OCI-LY1 (cell line): ENCODE data around the gene B9D1.

Experiments
- H2AFZ ChIP-seq: fragments of 200-600 bp; sonication (generic), shearing (Covaris generic); 2 replicates; pipeline ENCODE4 v1.6.0; 2014; ENCODE audit warnings: antibody characterized with exemption, mild to moderate bottlenecking, low read length
- H3F3A ChIP-seq: fragments of 200-600 bp; sonication (generic), shearing (Covaris generic); 2 replicates; pipeline ENCODE4 v1.6.0; 2014; ENCODE audit warnings: mild to moderate bottlenecking, antibody characterized with exemption, low read length, moderate library complexity; ENCODE audit not compliant: insufficient read depth
- H3K27ac ChIP-seq: fragments of 200-600 bp; sonication (generic); 2 replicates; pipeline ENCODE4 v1.5.1; 2014; ENCODE audit warnings: low read length, mixed run types, mild to moderate bottlenecking, low read depth; ENCODE audit not compliant: poor library complexity, severe bottlenecking
- H3K27me3 ChIP-seq: fragments of 200-600 bp; sonication (generic); 2 replicates; pipeline ENCODE4 v1.6.0; 2014; ENCODE audit warnings: antibody characterized with exemption, mild to moderate bottlenecking, low read length, moderate library complexity; ENCODE audit not compliant: insufficient read depth
- H3K36me3 ChIP-seq: fragments of 200-600 bp; sonication (generic); 2 replicates; pipeline ENCODE4 v1.6.1; 2014; ENCODE audit warnings: mild to moderate bottlenecking, antibody characterized with exemption, low read length, moderate library complexity, mixed read lengths; ENCODE audit not compliant: insufficient read depth
- H3K4me1 ChIP-seq: fragments of 200-600 bp; sonication (generic); 2 replicates; pipeline ENCODE4 v1.5.1; 2014; ENCODE audit warnings: mild to moderate bottlenecking, low read length, moderate library complexity; ENCODE audit not compliant: insufficient read depth, severe bottlenecking
- H3K4me2 ChIP-seq: fragments of 200-600 bp; sonication (generic), shearing (Covaris generic); 2 replicates; pipeline ENCODE4 v1.6.1; 2014; ENCODE audit warnings: low read length
- H3K4me3 ChIP-seq: fragments of 200-600 bp; sonication (generic); 2 replicates; pipeline ENCODE4 v1.5.1; 2014; ENCODE audit warnings: low read length, low read depth, mild to moderate bottlenecking, mixed read lengths; ENCODE audit not compliant: poor library complexity, severe bottlenecking
- H3K79me2 ChIP-seq: fragments of 200-600 bp; shearing (Covaris generic); 2 replicates; pipeline ENCODE4 v1.6.1; 2016; ENCODE audit warnings: mixed run types, low read length, mixed read lengths; ENCODE audit not compliant: insufficient read depth
- H3K9ac ChIP-seq: fragments of 200-600 bp; sonication (generic), shearing (Covaris generic); 2 replicates; pipeline ENCODE4 v1.6.1; 2014; ENCODE audit warnings: mild to moderate bottlenecking, low read length, mixed read lengths
- H3K9me2 ChIP-seq: fragments of 200-600 bp; sonication (generic), shearing (Covaris generic); 2 replicates; pipeline ENCODE4 v1.6.1; 2014; ENCODE audit warnings: low read depth, mild to moderate bottlenecking, low read length, mixed read lengths
- H3K9me3 ChIP-seq: fragments of 200-600 bp; shearing (Covaris generic); 2 replicates; pipeline ENCODE4 v1.6.1; 2014; ENCODE audit warnings: low read length, mixed read lengths
- H4K20me1 ChIP-seq: fragments of 200-600 bp; sonication (generic), shearing (Covaris generic); 2 replicates; pipeline ENCODE4 v1.6.0; 2016; ENCODE audit warnings: mild to moderate bottlenecking, low read length; ENCODE audit not compliant: insufficient read depth
- CTCF ChIP-seq: fragments of 200-600 bp; sonication (generic), shearing (Covaris generic); IDR thresholded peaks from 2 replicates; pipeline ENCODE4 v1.5.1; 2017; ENCODE audit warnings: mild to moderate bottlenecking, antibody characterized with exemption, low read length, moderate library complexity, mixed read lengths
- EZH2 ChIP-seq: fragments of 200-600 bp; sonication (generic), shearing (Covaris generic); IDR thresholded peaks from 2 replicates; pipeline ENCODE4 v1.8.0; 2017; ENCODE audit warnings: borderline replicate concordance, mixed run types, mild to moderate bottlenecking, antibody characterized with exemption, low read length, moderate library complexity, mixed read lengths

The B9D1 gene

DNA sequence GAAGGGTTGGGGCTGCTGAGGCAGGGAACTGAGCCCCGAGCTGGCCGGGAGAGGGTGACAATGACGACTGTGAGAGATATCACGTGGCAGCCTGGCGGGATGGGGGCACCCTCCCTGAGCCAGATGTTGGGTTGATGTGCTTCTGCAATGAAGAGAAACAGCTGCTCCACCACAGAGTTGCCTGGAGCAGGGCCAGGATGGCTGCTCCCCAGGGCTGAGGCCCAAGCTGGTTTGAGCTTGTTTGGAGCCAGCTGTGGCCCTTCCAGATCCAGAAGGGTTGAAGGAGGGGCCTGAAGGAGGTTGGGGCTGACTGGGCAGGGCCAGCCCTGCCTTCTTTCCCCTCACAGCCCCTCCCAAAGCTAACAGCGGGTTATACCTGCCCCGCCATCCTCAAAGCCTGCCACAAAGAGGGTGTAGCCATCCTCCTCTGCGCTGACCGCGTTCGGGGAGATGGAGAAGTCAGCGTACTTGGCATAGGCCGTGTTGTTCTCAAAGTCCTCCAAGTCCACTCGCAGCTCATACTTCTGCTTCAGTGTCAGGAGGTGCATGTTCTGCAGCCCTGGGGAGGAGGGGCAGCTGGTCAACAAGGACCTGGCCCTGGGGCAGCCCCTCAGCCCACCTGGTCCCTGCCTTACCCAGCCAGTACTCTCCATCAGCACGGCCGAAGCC, 22.3 kb upstream of the B9D1 start:
- H3K27me3 ChIP-seq = peaks cover under 1% of the 10 kb centered on the region; the same call in 1 of the 2 replicates
- no peaks in the 10 kb centered on the region for H3K9me3 ChIP-seq
- peaks cover 18% of the 10 kb centered on the region; the same call in 1 of the 2 replicates for H3K36me3 ChIP-seq
- no peak overlapping the region for H3K4me2 ChIP-seq
- H3F3A ChIP-seq = no peaks in the 10 kb centered on the region
- H2AFZ ChIP-seq = no peak overlapping the region
- H4K20me1 ChIP-seq = no peaks in the 10 kb centered on the region
- no peaks in the 10 kb centered on the region for H3K79me2 ChIP-seq
- H3K4me1 ChIP-seq = no peaks in the 10 kb centered on the region
- no peak overlapping the region for H3K27ac ChIP-seq
- TF ChIP-seq EZH2 (no peak), CTCF (no peak)
- no peak overlapping the region for H3K9ac ChIP-seq
- H3K4me3 ChIP-seq = no peak overlapping the region
- H3K9me2 ChIP-seq = no peaks in the 10 kb centered on the region

- TF ChIP-seq EZH2 = no peak
- TF ChIP-seq CTCF = no peak
- no peak overlapping the region for H3K4me2 ChIP-seq
- H3K4me1 ChIP-seq = peaks cover 6% of the 10 kb centered on the region
- no peaks in the 10 kb centered on the region for H3F3A ChIP-seq
- H4K20me1 ChIP-seq = no peaks in the 10 kb centered on the region
- no peak overlapping the region for H2AFZ ChIP-seq
- no peaks in the 10 kb centered on the region for H3K9me2 ChIP-seq
- no peaks in the 10 kb centered on the region for H3K79me2 ChIP-seq
- H3K36me3 ChIP-seq = peaks cover 18% of the 10 kb centered on the region; the same call in 1 of the 2 replicates
- no peaks in the 10 kb centered on the region for H3K9me3 ChIP-seq
- no peak overlapping the region for H3K9ac ChIP-seq
- H3K27me3 ChIP-seq = no peaks in the 10 kb centered on the region
- no peak overlapping the region for H3K4me3 ChIP-seq
- no peak overlapping the region for H3K27ac ChIP-seq
These were observed 21.4 kb upstream of the B9D1 start for GRCh38 chr17:19383681-19384470.

DNA sequence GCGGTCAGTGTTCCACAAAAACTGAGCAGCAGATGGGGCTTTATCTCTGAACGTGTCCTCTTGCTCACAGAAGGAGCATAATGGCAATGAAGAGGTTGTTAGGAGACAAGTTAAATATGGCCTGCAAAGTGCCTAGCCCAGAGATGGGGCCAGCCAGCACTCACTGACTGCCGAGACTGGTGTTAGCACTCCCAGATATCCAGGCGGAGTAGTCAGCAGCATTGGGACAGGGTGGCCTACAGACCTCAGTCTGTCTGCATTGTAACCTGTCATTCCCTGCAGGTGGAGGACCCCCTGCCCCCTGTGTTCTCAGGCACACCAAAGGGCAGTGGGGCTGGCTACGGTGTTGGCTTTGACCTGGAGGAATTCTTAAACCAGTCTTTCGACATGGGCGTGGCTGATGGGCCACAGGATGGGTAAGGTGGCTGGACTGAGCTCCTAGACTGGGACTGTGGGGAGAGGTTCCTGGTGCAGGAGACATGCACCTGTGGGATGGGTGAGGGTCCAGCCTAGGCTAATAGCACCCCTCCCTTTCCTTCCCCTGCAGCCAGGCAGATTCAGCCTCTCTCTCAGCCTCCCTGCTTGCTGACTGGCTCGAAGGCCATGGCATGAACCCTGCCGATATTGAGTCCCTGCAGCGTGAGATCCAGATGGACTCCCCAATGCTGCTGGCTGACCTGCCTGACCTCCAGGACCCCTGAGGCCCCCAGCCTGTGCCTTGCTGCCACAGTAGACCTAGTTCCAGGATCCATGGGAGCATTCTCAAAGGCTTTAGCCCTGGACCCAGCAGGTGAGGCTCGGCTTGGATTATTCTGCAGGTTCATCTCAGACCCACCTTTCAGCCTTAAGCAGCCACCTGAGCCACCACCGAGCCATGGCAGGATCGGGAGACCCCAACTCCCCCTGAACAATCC, 20.3 kb upstream of the B9D1 start:
- Histone ChIP-seq H3K79me2 (no peaks in the 10 kb centered on the region), H3K9ac (no peak overlapping the region), H3K4me2 (no peak overlapping the region), H4K20me1 (no peaks in the 10 kb centered on the region), H3F3A (no peaks in the 10 kb centered on the region), H3K9me3 (no peaks in the 10 kb centered on the region), H3K4me1 (peaks cover 9% of the 10 kb centered on the region), H3K27ac (no peak overlapping the region), H2AFZ (no peak overlapping the region), H3K36me3 (peaks cover 18% of the 10 kb centered on the region; the same call in 1 of the 2 replicates), H3K4me3 (no peak overlapping the region), H3K27me3 (no peaks in the 10 kb centered on the region), H3K9me2 (no peaks in the 10 kb centered on the region)
- no peak for TF ChIP-seq CTCF
- TF ChIP-seq EZH2 = no peak
